Activated T-cell treated with anti-CD3 and anti-CD28 coated beads, Interleukin-2, amount 50 U/mL, for 24 hours (primary cell): ENCODE data around the gene MPI.
"Not testable (repeated sequence)": the region's sequence is repeated elsewhere in the genome, so short reads cannot be mapped to it uniquely, and the experiment has no call there.

Experiments used
- DNase-seq: peaks from one replicate; pipeline ENCODE4 v3.0.0-alpha.2; 2020
- H3K27ac Mint-ChIP-seq: 2 replicates; pipeline ENCODE4 v1.8.0; 2020; ENCODE audit warnings: mild to moderate bottlenecking, mixed read lengths
- H3K27me3 Mint-ChIP-seq: 2 replicates; pipeline ENCODE4 v1.8.0; 2020; ENCODE audit warnings: mixed read lengths
- H3K36me3 Mint-ChIP-seq: 2 replicates; pipeline ENCODE4 v1.8.0; 2020; ENCODE audit warnings: low read depth, mixed read lengths
- H3K4me1 Mint-ChIP-seq: 2 replicates; pipeline ENCODE4 v1.8.0; 2020; ENCODE audit warnings: low read depth, mixed read lengths
- H3K4me3 Mint-ChIP-seq: 2 replicates; pipeline ENCODE4 v1.8.0; 2020; ENCODE audit warnings: mild to moderate bottlenecking, moderate library complexity, mixed read lengths
- H3K9me3 Mint-ChIP-seq: 2 replicates; pipeline ENCODE4 v1.8.0; 2020; ENCODE audit warnings: mixed read lengths

Gene MPI

DNA sequence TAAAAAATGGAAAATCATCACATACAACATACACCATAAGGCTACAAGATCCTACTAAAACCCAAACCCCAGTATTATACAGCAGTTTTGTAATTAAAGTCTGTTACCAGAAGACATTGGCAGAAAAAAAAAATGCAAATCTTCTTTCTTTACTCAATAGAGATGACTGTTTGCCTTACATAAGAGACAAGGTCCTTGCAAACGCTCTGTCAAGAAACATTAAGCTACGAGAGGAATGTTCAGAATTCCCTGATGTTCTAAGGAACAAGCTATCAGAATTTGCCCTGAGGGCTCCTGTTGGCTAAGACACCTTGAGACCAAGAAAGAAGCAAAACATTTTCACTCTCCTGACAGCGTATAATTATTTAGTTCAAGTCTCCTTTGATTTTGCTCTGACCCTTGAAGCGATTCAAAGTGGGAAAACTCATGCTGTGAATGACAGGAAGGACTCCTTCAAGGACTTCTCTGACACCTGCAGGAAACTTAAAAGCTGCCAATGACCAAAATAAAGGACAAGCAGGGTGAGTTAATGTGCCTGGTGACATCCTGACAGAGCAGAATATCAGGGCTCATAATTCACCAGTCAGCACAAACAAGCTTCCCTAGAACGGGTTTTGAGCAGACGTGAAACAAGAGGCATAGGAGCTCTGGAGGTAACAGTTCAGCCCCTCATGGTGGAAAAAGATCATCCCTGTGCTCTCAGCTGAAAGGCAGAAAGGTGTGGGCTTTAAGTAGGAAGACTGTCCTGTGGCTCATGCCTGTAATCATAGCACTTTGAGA lies 19.2 kb upstream of the MPI start:
- DNase-seq, result no peak
- H3K27ac Mint-ChIP-seq, result peak overlapping the region; percentile 91
- H3K36me3 Mint-ChIP-seq, result peaks cover 53% of the 10 kb centered on the region
- H3K27me3 Mint-ChIP-seq, result no peaks in the 10 kb centered on the region
- H3K4me3 Mint-ChIP-seq, result peak overlapping the region; percentile 93
- H3K9me3 Mint-ChIP-seq, result no peaks in the 10 kb centered on the region
- H3K4me1 Mint-ChIP-seq, result peaks cover 75% of the 10 kb centered on the region

DNA sequence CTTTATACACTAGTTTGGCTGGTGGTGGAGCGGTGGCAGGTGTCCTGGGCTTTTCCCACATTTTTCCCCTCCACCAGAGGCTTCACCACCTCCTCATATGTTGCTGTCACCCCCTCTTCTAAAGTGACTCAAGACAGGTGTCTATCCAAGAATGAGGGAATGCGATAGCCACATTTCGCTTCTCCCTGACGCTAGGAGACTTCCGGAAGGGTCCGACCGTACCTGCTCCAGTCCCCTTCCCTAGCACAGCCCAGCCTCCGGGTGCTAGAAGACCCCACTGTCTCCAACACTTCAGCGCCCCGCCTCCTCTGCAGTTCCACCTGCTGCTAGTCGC lies 17.2 kb upstream of the MPI start:
- peaks cover 34% of the 10 kb centered on the region for H3K36me3 Mint-ChIP-seq
- no peaks in the 10 kb centered on the region for H3K9me3 Mint-ChIP-seq
- H3K27me3 Mint-ChIP-seq, result no peaks in the 10 kb centered on the region
- DNase-seq, result no peak
- peak overlapping the region; percentile 91 for H3K27ac Mint-ChIP-seq
- H3K4me1 Mint-ChIP-seq, result peaks cover 56% of the 10 kb centered on the region
- H3K4me3 Mint-ChIP-seq, result peak overlapping the region; percentile 93

DNA sequence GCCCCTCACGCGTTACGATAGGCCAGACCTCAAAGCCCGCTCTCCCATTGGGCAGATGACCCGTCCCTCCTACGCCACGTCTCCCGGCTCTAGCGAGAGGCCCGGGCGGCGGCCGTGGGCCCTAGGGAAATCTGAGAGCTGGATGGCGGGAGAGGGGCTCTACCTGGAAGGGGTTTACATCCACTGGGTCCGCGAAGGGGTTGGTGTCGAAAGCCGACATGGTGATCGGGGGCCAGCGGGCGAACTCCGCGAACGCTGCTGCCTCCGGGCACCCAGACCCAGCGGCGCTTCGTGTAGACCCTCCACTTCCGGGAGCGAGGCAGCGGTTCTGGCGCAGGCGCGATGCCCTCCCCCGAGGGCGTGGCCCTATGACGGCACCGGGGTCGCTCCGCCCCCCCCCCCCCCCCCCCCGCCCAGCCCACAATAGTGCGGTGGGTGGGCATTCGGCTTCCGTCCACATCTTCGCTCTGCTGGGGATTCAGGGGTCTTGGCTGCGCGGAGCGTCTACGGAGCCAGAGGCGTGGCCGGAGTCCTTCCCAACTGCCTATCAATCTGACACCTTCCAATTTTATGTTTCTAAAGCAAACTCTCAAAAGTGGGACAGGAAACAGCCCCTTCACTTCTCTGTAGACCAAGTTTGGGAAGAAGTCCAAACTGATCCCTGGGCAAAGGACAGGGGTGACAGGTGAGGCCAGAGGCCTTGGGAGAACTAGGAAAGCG lies 16.6 kb upstream of the MPI start, which contains the start of gene SCAMP2:
Gene SCAMP2 (minus strand): TSS at position 330 of the 720 bp plus-strand sequence. CDS start 110 bp downstream, at position 220.
- Mint-ChIP-seq H3K4me3 (peak within 1 kb of the TSS; percentile 93), H3K36me3 (peaks cover 29% of the 10 kb centered on the region), H3K4me1 (peaks cover 50% of the 10 kb centered on the region), H3K27me3 (no peaks in the 10 kb centered on the region), H3K27ac (peak within 1 kb of the TSS; percentile 91), H3K9me3 (no peaks in the 10 kb centered on the region)
- peak; percentile 95 for DNase-seq

DNA sequence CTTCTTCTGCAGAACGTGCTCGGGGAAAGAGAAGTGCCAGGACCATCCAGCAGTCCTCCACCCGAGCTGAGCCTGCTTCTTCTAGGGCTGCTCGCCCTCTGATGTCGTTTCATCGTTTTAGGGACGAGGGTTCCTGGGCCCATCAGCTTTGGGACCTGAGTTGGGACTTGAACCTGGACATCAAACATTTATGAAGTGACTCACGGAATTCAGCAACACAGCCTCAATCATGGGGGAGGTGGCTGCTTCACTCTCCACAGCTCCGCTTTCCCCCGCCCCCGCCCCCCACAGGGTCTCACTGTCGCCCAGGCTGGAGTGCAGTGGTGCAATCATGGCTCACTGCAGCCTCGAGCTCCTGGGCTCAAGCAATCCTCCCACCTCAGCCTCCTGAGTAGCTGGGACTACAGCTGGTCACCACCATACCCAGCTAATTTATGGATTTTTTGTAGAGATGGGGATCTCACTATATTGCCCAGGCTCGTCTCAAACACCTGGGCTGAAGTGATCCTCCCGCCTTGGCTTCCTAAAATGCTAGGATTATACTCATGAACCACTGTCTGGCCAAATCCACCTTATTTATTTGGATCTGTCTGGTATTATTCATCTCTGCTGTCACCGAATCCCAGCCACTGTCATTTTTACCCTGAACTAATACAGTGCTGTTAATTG lies 16.0 kb upstream of the MPI start:
- Mint-ChIP-seq H3K9me3 (no peaks in the 10 kb centered on the region), H3K27ac (peak overlapping the region; percentile 90), H3K4me3 (peak overlapping the region; percentile 93), H3K36me3 (peaks cover 24% of the 10 kb centered on the region), H3K4me1 (peaks cover 44% of the 10 kb centered on the region), H3K27me3 (no peaks in the 10 kb centered on the region)
- DNase-seq, result no peak

DNA sequence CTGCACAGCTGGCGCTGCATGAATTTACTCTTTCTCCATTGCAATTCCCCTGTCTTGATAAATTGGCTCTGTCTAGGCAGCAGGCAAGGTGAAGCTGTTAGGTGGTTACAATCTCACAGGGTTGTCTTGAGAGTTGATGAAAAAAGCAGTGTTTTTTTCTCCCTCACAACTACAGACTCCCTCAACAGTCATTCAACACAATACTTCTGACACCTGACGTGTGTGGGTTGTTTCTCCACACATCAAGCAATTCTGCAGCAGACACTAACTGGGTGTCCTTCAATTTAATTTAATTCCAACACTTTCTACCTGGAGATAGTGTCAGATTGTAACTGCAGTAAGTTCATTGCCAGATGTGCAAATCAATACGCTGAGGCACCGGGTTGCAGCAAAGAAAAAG lies 11.6 kb upstream of the MPI start:
- H3K36me3 Mint-ChIP-seq, result no peaks in the 10 kb centered on the region
- H3K27me3 Mint-ChIP-seq, result no peaks in the 10 kb centered on the region
- H3K27ac Mint-ChIP-seq, result no peak overlapping the region
- no peak overlapping the region for H3K4me3 Mint-ChIP-seq
- no peaks in the 10 kb centered on the region for H3K9me3 Mint-ChIP-seq
- DNase-seq, result no peak
- peaks cover 7% of the 10 kb centered on the region for H3K4me1 Mint-ChIP-seq

DNA sequence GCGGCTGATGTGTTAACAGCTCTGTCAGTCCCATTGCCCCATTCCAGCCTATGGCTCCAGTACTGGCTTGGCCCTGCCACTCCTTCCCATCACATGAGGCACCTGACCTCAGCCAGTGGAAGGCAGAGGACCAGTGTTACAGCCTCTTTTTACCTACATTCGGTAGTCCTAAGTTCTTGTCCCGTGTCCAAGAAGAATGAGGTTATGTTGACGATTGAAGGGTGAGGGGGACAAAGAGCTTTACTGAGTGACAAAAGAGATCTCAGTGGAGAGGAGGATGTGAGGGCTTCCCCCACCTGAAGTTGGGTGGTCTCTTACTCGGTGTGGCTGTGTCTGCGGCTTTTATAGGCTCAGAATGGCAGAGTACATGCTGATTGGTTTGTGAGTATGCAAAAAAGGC lies 7.3 kb upstream of the MPI start:
- no peak overlapping the region for H3K27ac Mint-ChIP-seq
- no peaks in the 10 kb centered on the region for H3K27me3 Mint-ChIP-seq
- no peaks in the 10 kb centered on the region for H3K9me3 Mint-ChIP-seq
- DNase-seq, result no peak
- no peaks in the 10 kb centered on the region for H3K4me1 Mint-ChIP-seq
- H3K4me3 Mint-ChIP-seq, result no peak overlapping the region
- no peaks in the 10 kb centered on the region for H3K36me3 Mint-ChIP-seq

DNA sequence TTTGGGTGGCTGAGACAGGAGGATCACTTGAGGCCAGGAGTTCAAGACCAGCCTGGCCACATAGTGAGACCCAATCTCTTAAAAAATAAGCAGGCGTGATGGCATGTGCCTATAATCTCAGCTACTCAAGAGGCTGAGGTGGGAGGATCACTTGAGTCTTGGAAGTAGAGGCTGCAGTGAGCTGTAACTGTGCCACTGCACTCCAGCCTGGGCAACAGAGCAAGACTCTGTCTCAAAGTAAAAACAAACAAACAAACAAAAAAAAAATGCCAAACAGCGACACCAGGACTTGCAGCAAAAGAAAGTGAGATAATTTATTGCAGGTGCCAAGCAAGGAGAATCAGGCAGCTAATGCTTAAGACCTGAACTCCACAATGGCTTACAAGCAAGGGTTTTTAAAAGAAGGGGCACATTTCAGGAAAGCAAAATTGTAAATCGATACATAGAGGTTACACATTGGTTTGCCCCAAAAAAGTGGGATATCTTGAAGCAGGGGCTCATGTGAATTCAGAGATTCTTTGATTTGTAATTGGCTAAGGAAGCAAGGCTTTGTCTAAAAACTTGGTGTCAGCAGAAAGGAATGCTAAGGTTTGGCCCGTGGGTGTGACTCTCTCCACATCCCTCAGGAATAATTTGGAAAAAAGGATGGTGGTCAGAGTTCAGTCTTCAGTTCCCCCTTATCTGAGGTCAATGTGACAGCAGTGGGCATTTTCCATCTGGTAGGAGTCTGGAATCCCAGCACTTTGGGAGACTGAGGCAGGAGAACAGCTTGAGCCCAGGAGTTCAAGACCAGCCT lies 5.2 kb upstream of the MPI start:
- DNase-seq, result no peak
- no peaks in the 10 kb centered on the region for H3K9me3 Mint-ChIP-seq
- no peaks in the 10 kb centered on the region for H3K27me3 Mint-ChIP-seq
- no peak overlapping the region for H3K4me3 Mint-ChIP-seq
- no peaks in the 10 kb centered on the region for H3K36me3 Mint-ChIP-seq
- no peak overlapping the region for H3K27ac Mint-ChIP-seq
- H3K4me1 Mint-ChIP-seq, result peaks cover 11% of the 10 kb centered on the region

DNA sequence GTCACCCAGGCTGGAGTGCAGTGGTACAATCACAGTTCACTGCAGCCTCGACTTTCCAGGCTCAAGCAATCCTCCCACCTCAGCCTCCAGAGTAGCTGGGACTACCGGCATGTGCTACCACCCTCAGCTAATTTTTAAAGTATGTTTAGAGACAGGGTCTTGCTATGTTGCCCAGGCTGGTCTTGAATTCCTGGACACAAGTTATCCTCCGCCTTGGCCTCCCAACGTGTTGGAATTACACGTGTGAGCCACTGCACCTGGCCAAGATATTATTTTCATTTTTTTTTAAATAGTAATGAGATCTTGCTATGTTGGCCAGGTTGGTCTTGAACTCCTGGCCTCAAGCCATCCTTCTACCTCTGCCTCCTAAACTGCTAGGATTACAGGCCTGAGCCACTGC lies 4.4 kb upstream of the MPI start:
- no peaks in the 10 kb centered on the region for H3K9me3 Mint-ChIP-seq
- no peak overlapping the region for H3K27ac Mint-ChIP-seq
- H3K4me3 Mint-ChIP-seq, result no peak overlapping the region
- peaks cover 14% of the 10 kb centered on the region for H3K4me1 Mint-ChIP-seq
- H3K36me3 Mint-ChIP-seq, result peaks cover 6% of the 10 kb centered on the region
- H3K27me3 Mint-ChIP-seq, result no peaks in the 10 kb centered on the region
- DNase-seq, result no peak

DNA sequence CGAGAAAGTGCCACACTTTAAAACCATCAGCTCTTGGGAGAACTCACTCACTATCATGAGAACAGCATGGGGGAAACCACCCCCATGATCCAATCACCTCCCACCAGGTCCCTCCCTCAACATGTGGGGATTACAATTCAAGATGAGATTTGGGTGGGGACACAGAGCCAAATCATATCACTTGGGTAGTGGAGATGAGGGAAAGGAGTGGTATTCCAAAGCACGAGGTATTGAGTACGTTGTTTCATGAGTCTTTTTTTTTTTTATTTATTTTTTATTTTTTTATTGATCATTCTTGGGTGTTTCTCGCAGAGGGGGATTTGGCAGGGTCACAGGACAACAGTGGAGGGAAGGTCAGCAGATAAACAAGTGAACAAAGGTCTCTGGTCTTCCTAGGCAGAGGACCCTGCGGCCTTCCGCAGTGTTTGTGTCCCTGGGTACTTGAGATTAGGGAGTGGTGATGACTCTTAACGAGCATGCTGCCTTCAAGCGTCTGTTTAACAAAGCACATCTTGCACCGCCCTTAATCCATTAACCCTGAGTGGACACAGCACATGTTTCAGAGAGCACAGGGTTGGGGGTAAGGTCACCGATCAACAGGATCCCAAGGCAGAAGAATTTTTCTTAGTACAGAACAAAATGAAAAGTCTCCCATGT lies 2.2 kb upstream of the MPI start:
- not testable (repeated sequence) for H3K27me3 Mint-ChIP-seq, H3K4me3 Mint-ChIP-seq

DNA sequence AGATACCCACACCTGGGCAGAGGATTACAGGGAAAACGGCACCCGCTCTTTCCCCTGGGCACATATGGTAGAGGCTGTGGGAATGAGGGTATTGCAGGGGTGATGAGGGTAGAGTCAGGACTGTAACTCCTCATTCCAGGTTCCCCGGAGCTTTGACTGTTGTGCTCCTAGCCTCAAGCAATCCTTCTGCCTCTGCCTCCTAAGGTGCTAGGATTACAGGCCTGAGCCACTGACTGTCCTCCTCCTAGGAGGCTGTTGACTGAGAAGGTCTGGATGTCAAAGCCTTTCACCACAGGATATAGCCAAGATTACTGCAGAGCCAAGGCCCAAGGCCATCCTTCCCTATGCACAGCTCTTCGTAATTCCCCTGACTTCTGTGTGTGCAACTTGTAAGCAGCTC lies 1.1 kb upstream of the MPI start:
- DNase-seq, result no peak
- Mint-ChIP-seq H3K27ac (peak overlapping the region; percentile 97), H3K4me1 (peaks cover 47% of the 10 kb centered on the region), H3K4me3 (peak overlapping the region; percentile 93), H3K36me3 (peaks cover 39% of the 10 kb centered on the region), H3K9me3 (no peaks in the 10 kb centered on the region), H3K27me3 (no peaks in the 10 kb centered on the region)

More for the DNA sequence above, 2.2 kb upstream of the MPI start:
- H3K27ac Mint-ChIP-seq, DNase-seq, H3K9me3 Mint-ChIP-seq: not testable (repeated sequence)
- Mint-ChIP-seq H3K4me1 (peaks cover 36% of the 10 kb centered on the region), H3K36me3 (peaks cover 28% of the 10 kb centered on the region)

DNA sequence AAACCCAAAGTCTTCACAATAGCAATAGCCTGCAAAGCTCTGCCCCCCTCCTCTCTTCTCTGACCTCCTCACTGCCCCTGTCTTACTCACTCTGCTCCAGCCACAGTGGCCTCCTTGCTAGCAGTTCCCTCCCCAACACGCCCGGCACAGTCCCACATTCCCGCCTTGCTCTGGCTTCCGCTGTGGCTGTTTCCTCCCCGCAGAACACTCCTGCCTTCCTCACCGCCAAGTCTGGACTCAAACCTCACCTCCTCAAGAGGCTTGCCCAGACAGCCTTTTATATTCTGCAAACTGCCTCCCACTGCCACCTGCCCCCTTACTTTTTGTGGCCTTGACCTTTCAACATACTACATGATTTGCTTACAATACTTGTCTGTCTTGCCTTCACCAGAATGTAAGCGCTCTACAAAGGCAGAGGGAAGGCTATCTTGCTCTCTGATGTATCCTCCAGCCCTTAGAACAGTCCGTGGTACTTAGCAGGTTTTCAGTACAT lies 406 bp upstream of the MPI start:
- peaks cover 40% of the 10 kb centered on the region for H3K36me3 Mint-ChIP-seq
- H3K4me1 Mint-ChIP-seq, result peaks cover 48% of the 10 kb centered on the region
- no peaks in the 10 kb centered on the region for H3K9me3 Mint-ChIP-seq
- peak overlapping the region; percentile 97 for H3K27ac Mint-ChIP-seq
- H3K4me3 Mint-ChIP-seq, result peak overlapping the region; percentile 93
- no peak for DNase-seq
- no peaks in the 10 kb centered on the region for H3K27me3 Mint-ChIP-seq

DNA sequence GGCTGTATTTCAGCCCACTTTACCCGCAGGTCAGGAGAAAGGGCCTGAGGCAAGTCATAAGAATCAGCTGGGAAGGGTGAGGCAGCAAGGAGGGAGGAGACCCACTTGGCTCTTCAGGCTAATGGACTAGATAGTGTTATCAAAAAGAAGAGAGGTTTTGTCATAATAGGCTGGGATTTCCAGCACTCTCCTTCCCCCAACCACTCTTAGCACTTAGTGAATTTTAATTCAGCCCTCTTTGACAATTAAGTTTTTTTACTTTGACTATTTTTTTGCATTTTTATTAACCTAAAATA lies 771 bp downstream of the MPI start:
- Mint-ChIP-seq H3K27me3 (no peaks in the 10 kb centered on the region), H3K4me1 (peaks cover 48% of the 10 kb centered on the region), H3K27ac (peak overlapping the region; percentile 97), H3K36me3 (peaks cover 44% of the 10 kb centered on the region), H3K4me3 (peak overlapping the region; percentile 93), H3K9me3 (no peaks in the 10 kb centered on the region)
- no peak for DNase-seq

DNA sequence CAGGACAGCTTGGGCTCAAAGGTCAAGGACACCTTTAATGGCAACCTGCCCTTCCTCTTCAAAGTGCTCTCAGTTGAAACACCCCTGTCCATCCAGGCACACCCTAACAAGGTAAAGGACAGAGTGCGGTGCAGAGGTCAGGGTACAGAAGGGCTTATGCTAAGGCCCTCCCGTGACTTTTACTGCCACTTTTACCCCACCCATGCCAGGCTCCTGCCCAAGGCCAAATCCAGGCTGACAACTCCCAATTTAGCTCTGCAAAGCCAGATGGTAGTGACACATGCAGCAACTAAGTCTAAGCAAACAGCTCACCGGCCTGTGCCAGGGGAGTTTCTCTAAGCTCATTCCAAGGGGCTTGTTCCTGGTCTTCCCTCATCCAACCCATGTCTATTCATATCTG lies 1.6 kb downstream of the MPI start:
- DNase-seq, result no peak
- peak overlapping the region; percentile 93 for H3K4me3 Mint-ChIP-seq
- peaks cover 53% of the 10 kb centered on the region for H3K36me3 Mint-ChIP-seq
- no peaks in the 10 kb centered on the region for H3K9me3 Mint-ChIP-seq
- peaks cover 48% of the 10 kb centered on the region for H3K4me1 Mint-ChIP-seq
- no peaks in the 10 kb centered on the region for H3K27me3 Mint-ChIP-seq
- peak overlapping the region; percentile 97 for H3K27ac Mint-ChIP-seq

DNA sequence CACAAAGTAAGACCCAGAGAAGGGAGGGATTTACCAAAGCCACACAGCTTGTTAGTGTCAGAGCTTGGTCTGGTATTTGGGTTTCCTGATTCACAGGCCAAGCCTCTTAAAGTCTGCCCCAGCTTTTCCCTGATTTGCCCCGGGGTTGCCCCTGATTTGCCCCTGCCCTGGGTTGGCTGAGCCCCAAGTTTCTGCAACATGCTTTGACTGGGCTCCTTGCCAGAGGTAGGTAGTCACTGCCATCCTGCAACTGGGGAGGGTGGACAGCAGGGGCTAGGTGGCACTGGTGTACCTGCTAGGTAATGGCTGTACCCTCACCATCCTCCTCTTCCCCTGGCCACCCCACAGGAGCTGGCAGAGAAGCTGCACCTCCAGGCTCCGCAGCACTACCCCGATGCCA lies 2.5 kb downstream of the MPI start:
- DNase-seq, result no peak
- peaks cover 48% of the 10 kb centered on the region for H3K4me1 Mint-ChIP-seq
- peak overlapping the region; percentile 97 for H3K27ac Mint-ChIP-seq
- no peaks in the 10 kb centered on the region for H3K27me3 Mint-ChIP-seq
- peaks cover 59% of the 10 kb centered on the region for H3K36me3 Mint-ChIP-seq
- H3K9me3 Mint-ChIP-seq, result no peaks in the 10 kb centered on the region
- H3K4me3 Mint-ChIP-seq, result no peak overlapping the region
